Left forelimb (tissue), 1 donor: Measurements from ENCODE around the gene ZNF655.
A peak's percentile ranks its signal among the peaks of the same experiment; 100 is the strongest.
"Not testable (repeated sequence)": the region's sequence is repeated elsewhere in the genome, so short reads cannot be mapped to it uniquely, and the experiment has no call there.

Source experiments
- DNase-seq: peaks from one replicate; pipeline ENCODE4 v3.0.0-alpha.2; 2018; ENCODE audit warnings: low spot score

ZNF655 gene, protein sequence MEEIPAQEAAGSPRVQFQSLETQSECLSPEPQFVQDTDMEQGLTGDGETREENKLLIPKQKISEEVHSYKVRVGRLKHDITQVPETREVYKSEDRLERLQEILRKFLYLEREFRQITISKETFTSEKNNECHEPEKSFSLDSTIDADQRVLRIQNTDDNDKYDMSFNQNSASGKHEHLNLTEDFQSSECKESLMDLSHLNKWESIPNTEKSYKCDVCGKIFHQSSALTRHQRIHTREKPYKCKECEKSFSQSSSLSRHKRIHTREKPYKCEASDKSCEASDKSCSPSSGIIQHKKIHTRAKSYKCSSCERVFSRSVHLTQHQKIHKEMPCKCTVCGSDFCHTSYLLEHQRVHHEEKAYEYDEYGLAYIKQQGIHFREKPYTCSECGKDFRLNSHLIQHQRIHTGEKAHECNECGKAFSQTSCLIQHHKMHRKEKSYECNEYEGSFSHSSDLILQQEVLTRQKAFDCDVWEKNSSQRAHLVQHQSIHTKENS

DNA sequence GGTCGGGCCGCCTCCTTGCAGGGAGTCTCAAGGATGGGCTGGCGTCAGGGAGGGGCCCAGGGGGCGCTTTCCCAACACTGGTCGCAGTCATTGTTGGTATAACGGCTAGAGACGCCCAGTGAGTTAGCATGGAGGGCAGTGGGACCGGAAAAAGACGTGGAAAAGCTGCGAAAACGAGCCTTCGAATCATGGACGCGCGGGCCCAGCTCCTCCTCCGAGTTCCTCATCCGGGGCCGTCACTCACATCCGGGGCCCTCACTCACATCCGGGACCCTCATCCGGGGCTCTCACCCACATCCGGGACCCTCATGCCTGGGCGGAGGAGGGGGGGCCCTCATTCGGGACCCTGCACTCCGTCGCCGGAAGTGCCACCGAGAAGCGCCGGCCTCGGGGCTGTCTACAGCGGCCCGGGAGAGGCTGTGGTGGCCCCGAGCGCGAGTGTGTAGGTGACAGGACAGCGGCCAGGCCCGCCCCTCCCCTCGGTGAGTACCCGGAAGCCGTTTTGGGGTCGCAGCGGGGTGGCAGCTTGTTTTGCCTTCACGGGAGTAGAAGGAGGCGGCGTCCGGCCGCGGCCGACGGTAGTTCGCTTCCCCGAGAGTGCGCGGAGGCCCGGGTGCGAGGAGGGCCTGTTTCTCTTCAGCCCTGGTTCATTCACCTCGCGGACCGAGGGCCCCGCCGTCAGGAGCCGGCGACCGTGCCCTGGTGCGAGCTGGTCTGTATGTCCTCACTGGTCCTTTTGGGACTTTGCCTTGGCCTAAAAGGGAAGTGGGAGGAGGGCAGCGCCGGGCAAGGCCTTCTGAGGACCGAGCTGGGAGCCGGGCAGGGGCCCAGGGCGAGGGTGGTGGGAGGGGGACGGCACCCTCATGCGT is at the start of gene ZNF655:
Gene ZNF655 (plus strand): TSS at position 337 of the 869 bp plus-strand sequence. CDS start 1,918 bp downstream, outside the sequence.
- peak; percentile 98 for DNase-seq

DNA sequence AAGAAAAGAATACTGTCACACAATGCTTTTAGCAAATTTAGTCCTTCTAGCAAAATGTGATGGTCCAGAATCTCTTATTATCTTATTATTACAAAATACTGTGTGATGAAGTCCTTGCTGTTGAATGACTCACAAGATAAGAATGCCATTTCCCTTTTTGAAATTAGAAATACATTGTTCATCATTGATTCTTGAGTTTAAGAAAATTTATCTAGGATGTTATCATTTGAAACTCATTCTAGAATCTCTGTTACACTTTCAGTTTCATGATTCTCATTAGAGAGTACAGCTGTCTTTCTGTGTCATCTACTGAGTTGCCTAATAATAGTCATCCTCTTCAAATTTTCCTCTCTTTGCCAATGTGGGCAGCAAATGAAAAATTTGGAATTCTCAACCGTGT is 44.4 kb upstream of the ZNF655 start:
- DNase-seq = no peak

DNA sequence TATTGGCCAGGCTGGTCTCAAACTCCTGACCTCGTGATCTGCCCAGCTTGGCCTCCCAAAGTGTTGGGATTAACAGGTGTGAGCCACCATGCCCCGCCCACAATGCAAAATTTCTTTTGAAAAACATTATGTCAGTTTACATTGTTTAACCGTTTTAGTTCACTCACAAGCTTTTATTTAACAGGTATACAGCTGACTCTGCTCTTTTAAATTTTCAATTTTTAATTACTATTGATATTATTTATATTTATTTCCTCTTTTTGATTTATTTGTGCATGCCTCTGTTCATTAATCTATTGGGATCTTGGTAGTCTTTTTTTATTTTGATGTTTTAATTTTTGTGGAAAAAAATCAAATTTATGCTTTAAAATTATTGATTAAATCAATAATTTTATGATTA is 37.0 kb upstream of the ZNF655 start:
- DNase-seq = no peak

DNA sequence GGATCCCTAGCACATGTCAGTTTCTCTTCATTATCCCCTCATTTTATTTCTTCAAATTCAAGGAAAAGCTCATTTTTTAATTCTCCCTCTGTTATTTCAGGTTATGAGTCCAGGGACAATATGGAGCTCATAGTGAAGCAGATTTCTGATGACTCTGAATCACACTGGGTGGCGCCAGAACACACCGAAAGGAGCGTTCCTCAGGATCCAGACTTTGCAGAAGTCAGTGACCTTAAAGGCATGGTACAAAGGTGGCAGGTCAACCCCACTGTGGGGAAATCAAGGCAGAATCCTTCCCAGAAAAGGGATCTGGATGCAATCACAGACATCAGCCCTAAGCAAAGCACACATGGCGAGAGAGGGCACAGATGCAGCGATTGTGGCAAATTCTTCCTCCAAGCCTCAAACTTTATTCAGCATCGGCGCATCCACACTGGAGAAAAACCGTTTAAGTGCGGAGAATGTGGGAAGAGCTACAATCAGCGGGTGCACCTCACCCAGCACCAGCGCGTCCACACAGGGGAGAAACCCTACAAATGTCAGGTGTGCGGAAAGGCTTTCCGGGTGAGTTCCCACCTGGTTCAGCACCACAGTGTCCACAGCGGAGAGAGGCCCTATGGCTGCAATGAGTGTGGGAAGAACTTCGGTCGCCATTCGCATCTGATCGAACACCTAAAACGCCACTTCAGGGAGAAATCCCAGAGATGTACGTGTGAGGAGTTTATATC is 32.6 kb upstream of the ZNF655 start:
- no peak for DNase-seq

DNA sequence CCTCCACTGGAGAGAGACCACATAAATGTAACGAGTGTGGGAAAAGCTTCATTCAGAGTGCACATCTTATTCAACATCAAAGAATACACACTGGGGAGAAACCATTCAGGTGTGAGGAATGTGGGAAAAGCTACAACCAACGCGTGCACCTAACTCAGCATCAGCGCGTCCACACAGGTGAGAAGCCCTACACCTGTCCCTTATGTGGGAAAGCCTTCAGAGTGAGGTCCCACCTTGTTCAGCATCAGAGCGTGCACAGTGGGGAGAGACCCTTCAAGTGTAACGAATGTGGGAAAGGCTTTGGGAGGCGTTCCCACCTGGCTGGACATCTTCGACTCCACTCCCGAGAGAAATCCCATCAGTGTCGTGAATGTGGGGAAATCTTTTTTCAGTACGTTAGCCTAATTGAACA is 27.1 kb upstream of the ZNF655 start:
- no peak for DNase-seq

DNA sequence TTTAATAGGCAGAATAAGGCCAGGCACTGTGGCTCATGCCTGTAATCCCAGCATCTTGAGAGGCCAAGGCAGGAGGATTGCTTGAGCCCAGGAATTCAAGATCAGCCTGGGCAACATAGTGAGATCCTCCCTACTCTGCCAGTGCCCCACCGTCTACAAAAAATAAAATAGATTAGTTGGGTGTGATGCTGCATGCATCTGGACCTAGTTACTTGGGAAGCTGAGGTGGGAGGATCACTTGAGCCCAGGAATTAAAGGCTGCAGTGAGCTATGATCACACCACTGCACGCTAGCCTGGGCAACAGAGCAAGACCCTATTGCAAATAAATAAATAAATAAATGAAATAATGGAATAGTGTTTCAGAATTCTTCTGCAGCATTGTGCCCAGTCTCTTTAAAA is 22.8 kb upstream of the ZNF655 start:
- DNase-seq = no peak

DNA sequence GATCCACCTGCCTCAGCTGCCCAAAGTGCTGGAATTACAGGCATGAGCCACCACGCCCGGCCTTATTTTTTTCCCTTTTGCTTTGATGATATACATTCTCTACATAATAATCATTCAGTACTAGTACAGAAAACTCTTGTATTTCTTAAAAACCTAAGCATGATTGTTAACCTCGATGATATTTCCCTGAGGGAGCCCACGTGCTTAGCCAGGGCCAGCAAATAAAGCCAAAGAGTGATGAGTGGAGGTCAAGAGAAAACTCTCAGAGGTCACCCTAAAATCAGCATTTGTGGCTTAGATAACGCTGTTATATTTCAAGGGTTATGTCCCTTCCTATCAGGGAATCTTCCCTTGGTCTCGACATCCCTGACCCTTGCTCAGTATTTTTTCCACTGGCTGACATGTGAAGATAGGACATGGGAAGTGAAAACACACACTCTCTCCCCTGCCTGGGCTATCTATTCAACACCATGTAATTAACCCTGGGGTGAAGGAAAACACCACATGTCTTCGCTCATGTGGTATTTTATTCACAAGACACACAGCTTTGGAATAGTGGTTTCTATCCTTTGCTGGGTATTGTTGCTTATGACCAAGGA is 19.1 kb upstream of the ZNF655 start:
- DNase-seq = no peak

DNA sequence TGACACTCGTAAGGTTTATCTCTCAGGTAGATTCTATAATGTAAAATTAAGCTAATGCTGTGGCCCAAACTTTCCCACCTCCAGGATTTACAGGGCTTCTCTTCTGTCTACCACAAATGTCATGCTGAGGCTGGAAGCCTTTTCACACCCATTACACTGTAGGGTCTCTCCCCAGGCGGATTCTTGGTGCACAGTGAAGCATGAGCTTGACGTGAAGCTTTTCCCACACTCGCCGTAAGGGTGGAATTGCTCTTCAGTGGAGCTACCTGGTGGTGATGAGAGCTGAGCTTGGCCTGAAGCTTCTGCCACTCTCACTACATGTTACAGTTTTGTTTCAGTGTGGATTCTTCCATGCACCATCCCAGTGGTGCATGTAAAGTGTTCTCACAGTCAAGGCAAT is 17.9 kb upstream of the ZNF655 start:
- no peak for DNase-seq

DNA sequence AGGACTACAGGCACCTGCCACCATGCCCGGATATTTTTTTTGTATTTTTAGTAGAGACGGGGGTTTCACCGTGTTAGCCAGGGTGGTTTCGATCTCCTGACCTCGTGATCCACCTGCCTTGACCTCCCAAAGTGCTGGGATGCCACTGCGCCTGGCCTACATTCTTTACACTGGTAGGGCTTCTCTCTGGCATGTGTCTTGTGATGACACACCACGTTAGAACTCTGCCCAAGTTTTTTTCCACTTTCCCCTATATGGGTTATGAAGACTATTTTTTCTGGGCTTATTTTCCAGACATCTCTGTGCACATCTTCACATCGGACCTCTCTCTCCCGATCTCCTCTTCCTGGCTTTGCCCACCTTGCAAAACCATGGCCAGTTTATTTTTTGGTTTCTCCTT is 17.2 kb upstream of the ZNF655 start:
- DNase-seq = no peak

DNA sequence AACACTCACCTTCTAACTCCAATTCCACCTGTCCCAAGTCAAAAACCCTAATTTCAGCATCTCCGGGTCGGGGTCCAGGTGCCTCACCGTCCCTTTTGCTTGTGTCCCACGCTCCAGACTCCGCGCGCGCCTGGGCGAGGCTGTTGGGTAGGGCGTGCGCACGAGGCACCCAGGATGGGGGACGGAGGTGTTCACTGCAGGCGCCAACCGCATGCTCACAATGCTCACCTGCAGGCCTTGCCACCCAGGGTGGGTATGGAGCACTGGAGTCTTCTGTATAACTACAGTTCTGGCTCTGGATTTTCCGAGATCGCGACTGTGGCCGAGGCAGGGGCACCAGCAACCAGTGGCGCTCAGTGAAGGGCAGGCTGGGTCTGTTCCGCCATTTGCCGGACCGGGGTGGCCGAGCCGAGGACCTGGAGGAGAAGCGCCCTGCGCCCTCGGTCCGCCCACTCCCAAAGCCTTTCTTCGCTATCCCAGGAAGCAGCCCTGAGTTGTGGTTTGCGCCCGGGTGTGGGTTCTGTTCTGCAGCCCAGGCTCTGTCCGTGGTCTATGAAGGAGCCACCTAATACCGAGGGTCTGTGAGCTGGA is 15.3 kb upstream of the ZNF655 start:
- no peak for DNase-seq

DNA sequence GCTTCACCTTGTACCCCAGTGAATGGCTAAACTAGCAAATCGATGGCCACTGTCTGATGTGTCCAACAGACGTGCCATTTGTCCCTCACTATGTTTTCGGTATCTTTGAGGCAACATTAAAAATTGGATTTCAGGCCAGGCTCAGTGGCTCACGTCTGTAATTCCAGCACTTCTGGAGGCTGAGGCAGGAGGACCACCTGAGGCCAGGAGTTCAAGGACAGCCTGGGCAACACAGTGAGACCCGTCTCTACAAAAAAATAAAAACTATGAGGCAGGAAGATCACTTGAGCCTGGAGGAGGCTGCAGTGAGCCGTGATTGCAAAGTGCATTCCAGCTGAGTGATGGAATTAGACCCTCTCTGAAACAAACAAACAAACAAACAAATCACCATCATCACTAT is 14.5 kb upstream of the ZNF655 start:
- DNase-seq = no peak

DNA sequence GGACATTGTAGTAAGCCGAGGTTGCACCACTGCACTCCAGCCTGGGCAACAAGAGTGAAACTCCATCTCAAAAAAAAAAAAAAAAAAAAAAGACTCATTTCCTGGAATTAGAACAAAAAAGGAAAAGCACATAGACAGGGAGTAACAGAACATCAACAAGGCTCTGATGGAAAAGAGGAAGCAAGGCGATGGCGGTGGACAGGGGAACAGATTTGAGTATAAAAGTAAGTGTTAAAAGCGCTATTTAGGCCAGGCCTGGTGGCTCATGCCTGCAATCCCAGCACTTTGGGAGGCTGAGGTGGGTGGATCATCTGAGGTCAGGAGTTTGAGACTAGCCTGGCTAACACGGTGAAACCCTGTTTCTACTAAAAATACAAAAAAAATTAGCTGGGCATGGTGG is 13.1 kb upstream of the ZNF655 start:
- DNase-seq = not testable (repeated sequence)

DNA sequence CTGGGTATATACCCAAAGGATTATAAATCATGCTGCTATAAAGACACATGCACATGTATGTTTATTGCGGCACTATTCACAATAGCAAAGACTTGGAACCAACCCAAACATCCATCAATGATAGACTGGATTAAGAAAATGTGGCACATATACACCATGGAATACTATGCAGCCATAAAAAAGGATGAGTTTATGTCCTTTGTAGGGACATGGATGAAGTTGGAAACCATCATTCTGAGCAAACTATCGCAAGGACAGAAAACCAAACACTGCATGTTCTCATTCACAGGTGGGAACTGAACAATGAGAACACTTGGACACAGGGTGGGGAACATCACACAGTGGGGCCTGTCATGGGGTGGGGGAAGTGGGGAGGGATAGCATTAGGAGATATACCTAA is 8.9 kb upstream of the ZNF655 start:
- DNase-seq = not testable (repeated sequence)

DNA sequence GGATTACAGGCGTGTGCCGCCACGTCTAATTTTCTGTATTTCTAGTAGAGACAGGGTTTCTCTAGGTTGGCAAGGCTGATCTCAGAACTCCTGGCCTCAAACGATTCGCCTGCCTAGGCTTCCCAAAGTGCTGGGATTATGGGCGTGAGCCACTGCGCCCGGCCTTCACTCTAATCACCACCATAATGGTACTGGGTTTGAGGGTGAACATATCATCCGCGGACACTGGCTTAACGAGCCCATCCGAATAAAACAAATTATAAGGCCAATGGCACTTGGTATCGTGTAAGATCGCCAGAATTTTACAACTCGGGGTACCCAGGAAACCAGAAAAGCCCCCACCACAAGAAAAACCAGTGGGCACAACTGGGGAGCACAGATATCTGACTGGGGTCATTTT is 7.1 kb upstream of the ZNF655 start:
- DNase-seq = no peak

DNA sequence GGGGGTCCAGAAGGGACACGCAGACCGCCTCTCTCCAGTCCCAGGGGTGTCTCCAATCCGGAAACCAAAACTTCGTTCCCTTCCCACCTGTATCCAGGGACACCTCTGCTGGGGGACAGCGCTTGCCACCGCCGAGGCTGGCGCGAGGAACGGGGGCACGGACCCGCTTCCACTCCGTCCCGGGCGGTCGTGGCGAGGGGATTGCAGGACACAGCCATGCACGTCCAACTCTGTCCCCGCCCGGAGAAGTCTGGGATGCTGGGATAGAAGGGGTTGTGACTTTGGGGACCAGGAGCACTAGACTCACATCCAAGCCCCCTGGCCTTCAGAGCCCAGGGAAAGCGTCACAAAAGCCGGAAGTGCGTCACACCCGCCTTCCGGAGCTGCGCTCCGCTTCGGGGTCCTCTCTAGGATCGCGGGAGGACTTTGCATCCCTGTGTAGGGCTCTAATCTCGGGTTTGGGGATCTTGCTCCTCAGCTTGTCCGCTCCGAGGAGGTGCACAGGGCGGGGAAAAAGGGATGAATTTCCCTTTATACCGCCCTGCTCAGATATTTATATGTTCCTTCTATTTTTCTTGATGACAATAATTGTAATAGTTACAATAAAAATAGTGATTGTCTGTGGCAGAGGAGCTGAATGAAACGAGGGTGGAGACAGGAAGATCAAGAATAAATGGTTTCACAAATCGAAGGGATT is 6.5 kb upstream of the ZNF655 start, which contains the start of gene FAM200A:
Gene FAM200A (minus strand): TSS at position 348 of the 697 bp plus-strand sequence. CDS start 3,707 bp downstream, outside the sequence.
- peak; percentile 94 for DNase-seq

DNA sequence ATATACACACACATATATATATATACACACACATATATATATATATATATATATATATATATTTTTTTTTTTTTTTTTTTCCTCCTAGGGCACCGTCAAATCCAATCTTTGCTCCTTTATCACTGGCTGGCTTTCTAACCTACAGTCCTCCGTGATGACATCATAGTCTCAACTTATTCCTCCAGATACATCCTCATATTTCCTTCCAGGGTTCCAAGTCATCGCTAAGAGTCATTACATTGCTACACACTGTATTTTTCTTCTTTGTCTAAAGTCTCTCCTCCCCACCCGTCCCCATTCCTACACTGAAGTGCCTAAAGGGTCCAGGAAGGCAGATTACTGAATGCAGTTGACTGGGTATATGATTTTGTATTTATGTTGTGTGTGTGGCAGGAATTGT is 5.4 kb upstream of the ZNF655 start:
- no peak for DNase-seq

DNA sequence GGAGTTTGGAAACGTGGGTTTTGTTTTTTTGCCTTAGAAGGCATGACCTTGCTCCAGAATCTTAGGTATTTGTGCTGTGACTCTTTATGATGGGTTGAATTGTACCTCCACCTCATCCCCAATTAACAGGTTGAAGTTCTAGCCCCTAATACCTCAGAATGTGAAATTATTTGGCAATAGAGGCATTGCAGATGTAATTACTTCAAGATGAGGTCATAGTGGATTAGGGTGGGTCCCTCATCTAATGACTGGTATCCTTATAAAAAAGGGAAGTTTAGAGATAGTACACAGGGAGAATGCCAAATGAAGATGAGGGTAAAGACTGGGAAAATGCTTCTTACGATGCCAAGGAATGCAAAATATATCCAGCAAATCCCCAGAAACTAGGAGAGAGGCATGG is 3.5 kb upstream of the ZNF655 start:
- DNase-seq = no peak

DNA sequence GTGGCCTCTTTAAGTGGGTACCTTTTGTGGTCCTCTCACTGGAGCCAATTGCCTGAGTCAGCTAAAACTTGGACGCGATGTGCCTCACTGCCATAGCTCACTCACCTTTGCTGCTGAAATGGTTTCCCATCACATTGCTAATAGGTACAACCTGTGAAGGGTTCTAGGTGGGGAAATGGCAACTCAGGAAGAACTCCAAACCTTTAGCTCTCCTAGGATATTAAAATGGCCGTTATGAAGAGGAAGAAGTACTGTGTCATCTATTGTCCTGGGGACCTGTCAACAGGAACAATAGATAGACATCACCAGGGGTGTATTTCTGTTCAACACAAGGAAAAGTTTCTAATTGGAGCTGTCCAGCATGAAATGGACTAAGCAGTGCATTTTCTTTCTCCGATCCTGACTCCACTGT is 1.2 kb upstream of the ZNF655 start:
- no peak for DNase-seq

DNA sequence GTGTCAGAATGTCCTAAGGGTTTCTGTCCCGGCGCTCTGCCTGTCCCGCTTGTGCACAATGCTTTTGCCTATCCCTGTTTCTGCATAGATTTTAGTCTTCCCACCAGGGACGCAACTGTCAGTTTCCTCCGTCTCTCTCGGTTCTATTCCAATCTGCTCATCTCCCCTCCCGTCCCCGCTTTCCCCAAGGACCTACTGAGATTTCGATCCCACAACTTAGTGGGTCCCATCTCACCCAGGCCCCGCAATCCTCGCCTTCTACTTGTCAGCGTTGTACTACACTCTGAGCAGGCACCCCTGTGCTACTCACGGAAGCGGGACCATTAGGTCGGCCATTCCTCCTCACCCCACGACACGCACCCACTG is 519 bp upstream of the ZNF655 start:
- no peak for DNase-seq

DNA sequence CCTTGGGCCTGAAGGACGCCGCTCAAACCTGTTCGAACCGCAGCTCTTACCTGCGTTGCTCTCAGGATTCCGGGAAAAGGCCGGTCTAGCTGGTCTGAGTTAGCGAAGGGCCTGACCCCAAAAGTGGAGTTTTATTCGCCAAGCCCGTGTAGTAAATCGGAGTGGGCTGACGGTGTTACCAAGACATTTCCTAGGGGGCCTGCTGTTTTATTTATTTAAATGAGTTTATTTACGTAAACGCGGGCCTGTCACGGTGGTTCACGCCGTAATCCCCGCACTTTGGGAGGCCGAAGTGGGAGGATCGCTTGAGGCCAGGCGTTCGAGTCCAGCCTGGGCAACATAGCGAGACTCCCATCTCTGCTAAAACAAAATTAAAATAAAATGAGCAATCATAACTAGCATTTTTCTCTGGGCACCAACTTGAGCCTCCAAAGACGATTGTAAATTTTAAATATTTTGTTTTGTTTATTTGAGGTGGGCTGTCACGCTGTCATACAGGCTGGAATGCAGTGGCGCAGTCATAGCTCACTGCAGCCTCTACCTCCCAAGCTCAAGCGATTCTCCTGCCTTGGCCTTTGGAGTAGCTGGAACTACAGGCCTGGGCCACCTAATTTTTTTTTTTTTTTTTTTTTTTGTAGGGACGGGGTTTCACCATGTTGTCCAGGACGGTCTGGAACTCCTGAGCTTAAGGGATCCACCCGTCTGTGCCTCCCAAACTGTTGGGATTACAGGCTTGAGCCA is 903 bp downstream of the ZNF655 start:
- no peak for DNase-seq
